GM23338 (cell line): ENCODE data around the gene HERC2.

ENCODE experiments used
- CREB1 ChIP-seq: fragments of 250-450 bp; sonication (Bioruptor Pico); IDR thresholded peaks from 2 replicates; pipeline ENCODE4 v1.5.0; 2020; ENCODE audit warnings: low read depth, mild to moderate bottlenecking, moderate library complexity
- CTCF ChIP-seq, 2 experiments: fragments of 200-600 bp in 1 of 2; sonication (generic) in 1 of 2; conservative IDR thresholded peaks; 2 replicates each; pipeline versions ENCODE4 v1.5.1 to v1.6.1; 2016 to 2017; ENCODE audit warnings: antibody characterized with exemption in 2 of 2, low read depth in 2 of 2, mild to moderate bottlenecking in 2 of 2, moderate library complexity in 1 of 2
- EZH2 ChIP-seq: fragments of 200-600 bp; sonication (generic); IDR thresholded peaks from one replicate; pipeline ENCODE4 v1.8.0; 2017; ENCODE audit warnings: antibody characterized with exemption, mild to moderate bottlenecking, low read depth; ENCODE audit not compliant: unreplicated experiment
- EZH2phosphoT487 ChIP-seq: fragments of 200-600 bp; sonication (generic); IDR thresholded peaks from one replicate; pipeline ENCODE4 v1.8.1; 2018; ENCODE audit warnings: antibody characterized with exemption; ENCODE audit not compliant: unreplicated experiment
- JUNB ChIP-seq: IDR thresholded peaks from one replicate; pipeline ENCODE4 v1.6.1; 2016; ENCODE audit warnings: antibody characterized with exemption; ENCODE audit not compliant: unreplicated experiment
- NANOG ChIP-seq: IDR thresholded peaks from 2 replicates; pipeline ENCODE4 v1.6.1; 2016; ENCODE audit warnings: antibody characterized with exemption, borderline replicate concordance
- POLR2AphosphoS5 ChIP-seq: IDR thresholded peaks from 2 replicates; pipeline ENCODE4 v1.6.1; 2016; ENCODE audit warnings: antibody characterized with exemption, low read depth
- REST ChIP-seq: IDR thresholded peaks from one replicate; pipeline ENCODE4 v1.6.1; 2018; ENCODE audit warnings: antibody characterized with exemption; ENCODE audit not compliant: unreplicated experiment
- STAT1 ChIP-seq: IDR thresholded peaks from one replicate; pipeline ENCODE4 v1.6.1; 2016; ENCODE audit warnings: antibody characterized with exemption; ENCODE audit not compliant: unreplicated experiment
- ZNF114 ChIP-seq: fragments of 250-450 bp; sonication (Bioruptor Pico); IDR thresholded peaks from 2 replicates; pipeline ENCODE4 v1.5.0; 2020; ENCODE audit warnings: mild to moderate bottlenecking, moderate library complexity
- ZNF462 ChIP-seq: fragments of 250-450 bp; sonication (Bioruptor Pico); IDR thresholded peaks from 2 replicates; pipeline ENCODE4 v1.5.0; 2020; ENCODE audit warnings: mild to moderate bottlenecking, moderate library complexity

GRCh38 chr15:28272587-28272986 lies 49.4 kb downstream of the HERC2 start:
- TF ChIP-seq REST, result no peak
- TF ChIP-seq CTCF (conservative IDR thresholded peaks at IDR 0.05; ENCODE audit: low read depth in 2 of 2), result no peak
- no peak for TF ChIP-seq CREB1
- no peak for TF ChIP-seq EZH2
- no peak for TF ChIP-seq POLR2AphosphoS5
- no peak for TF ChIP-seq ZNF462 (CRISPR knock-in tag)
- no peak for TF ChIP-seq ZNF114 (CRISPR knock-in tag)
- TF ChIP-seq EZH2phosphoT487, result peak; percentile 23
- TF ChIP-seq NANOG, result no peak
- TF ChIP-seq STAT1, result no peak
- TF ChIP-seq JUNB, result no peak
